ENCODE measurements around the gene WAPL.

GRCh38 chr10:86547296-86547695, 25.7 kb upstream of the WAPL start:
- TF ChIP-seq, protein P1, sequence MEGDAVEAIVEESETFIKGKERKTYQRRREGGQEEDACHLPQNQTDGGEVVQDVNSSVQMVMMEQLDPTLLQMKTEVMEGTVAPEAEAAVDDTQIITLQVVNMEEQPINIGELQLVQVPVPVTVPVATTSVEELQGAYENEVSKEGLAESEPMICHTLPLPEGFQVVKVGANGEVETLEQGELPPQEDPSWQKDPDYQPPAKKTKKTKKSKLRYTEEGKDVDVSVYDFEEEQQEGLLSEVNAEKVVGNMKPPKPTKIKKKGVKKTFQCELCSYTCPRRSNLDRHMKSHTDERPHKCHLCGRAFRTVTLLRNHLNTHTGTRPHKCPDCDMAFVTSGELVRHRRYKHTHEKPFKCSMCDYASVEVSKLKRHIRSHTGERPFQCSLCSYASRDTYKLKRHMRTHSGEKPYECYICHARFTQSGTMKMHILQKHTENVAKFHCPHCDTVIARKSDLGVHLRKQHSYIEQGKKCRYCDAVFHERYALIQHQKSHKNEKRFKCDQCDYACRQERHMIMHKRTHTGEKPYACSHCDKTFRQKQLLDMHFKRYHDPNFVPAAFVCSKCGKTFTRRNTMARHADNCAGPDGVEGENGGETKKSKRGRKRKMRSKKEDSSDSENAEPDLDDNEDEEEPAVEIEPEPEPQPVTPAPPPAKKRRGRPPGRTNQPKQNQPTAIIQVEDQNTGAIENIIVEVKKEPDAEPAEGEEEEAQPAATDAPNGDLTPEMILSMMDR (IDR thresholded peaks at IDR 0.05): no peak
- no peak for TF ChIP-seq POLR2A (IDR thresholded peaks at IDR 0.05)

Measured in adrenal gland (tissue), 5 donors.